AG08396 (cell line): ENCODE data around the gene CPM.

Experiments
- DNase-seq: peaks from one replicate; pipeline ENCODE4 v3.0.0; 2012; ENCODE audit warnings: low spot score, mixed read lengths

CPM gene

GRCh38 chr12:68956466-68956865 lies 23.5 kb upstream of the CPM start:
- no peak for DNase-seq

DNA sequence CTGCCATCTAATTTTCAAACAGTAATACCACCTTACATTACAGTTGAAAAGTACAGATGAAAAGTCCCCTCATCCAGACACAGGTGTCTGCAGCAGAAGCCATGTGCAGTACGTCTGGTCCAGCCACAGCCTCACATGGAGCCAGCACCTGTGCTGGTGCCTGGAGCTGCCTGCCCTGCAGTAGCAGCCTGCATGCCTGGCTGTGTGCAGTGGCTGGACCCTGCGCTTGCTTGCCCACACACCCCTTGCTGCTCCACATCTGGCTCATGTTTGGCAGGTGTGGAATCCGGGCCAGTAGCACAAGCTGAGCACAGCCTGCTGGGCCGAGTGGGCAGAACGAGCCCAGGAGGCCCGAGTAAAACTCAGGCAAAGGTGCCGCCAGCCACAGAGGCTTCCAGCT lies 21.8 kb upstream of the CPM start:
- no peak for DNase-seq

DNA sequence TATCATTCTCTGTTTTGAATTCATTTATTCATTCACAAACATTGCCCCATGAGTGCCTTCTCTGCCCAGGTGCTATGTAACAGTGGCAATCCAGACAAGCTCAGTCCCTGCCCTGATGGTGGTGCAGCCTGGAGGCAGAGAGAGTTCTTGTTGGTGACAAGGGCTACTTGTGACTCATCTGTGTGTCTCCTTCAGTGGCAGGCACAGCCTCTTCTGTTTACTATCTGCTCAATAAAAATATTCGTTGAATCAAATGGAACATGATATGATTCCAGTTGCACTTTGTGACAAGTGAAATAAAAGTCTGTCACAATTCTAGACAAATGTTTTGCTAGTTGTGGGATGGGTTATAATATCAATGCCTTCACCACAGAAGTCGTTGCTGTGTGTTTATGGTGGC lies 20.6 kb upstream of the CPM start:
- DNase-seq: no peak

- no peak for DNase-seq
Observed at GRCh38 chr12:68951652-68952051, 18.7 kb upstream of the CPM start.

DNA sequence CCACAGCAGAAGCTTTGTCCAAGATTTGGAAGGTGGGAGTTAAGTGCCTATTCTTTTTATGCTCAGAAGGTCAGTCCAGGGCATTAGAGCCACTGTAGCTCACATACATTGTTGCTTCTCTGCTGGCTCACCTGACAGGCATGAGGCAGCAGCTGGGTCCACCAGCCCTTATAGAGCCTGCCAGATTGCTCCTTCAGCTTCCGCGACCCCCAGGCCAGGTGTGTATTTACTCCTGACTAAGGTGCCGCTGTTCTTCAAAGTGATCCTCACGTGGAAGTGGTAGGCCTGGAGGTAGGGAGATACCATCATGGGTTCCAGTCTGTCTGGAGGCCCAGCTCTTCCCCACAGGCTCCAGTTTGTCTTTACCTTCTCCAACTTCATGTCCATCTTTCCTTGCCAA lies 17.5 kb upstream of the CPM start:
- no peak for DNase-seq

GRCh38 chr12:68945255-68945654 lies 12.3 kb upstream of the CPM start:
- no peak for DNase-seq

DNA sequence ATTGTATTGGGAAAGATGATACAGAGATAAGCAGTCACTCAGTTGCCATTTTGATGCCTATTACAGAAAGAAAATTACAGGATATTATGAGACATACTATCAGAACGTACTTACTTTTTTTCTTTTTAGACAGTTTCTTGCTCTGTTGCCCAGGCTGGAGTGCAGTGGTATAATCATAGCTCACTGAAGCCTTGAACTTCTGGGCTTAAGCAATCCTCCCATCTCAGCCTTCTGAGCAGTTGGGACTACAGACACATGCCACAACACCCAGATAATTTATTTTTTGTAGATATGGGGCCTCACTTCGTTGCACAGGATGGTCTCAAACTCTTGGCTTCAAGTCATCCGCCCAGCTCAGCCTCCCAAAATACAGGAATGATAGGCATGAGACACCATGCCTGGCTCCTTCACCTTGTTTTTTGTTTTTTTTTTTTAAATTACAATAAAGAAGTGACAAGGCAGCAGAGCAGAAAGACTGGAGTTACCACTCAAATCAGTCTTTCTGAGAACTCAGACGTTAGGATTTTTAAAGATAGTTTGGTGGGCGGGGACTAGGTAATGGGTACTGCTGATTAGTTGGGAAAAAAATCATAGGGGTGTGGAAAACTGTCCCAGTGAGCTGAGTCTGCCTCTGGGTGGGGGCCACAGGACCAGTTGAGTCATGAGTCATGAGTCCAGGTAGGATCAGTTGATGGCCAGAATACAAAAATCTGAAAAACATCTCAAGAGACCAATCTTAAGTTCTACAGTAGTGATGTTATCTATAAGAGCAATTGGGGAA lies 11.5 kb upstream of the CPM start:
- no peak for DNase-seq

DNA sequence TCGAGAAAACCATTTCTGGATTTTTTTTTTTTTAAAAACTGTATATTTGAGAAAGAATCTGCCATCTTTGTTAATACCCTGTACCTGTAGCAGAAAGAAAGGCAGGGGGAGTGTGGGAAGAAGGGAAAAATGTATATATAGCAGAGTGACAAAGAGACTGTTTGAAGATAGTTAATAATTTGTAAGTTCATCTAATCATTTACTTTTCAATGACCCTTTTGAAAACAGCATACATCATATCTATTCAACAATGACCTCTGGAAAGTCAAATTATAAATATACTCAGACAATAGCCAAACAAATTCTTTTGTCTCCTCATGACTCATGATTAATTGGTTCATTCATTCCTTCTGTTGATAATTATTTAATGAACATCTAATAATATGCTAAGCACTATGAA lies 10.9 kb upstream of the CPM start:
- no peak for DNase-seq

DNA sequence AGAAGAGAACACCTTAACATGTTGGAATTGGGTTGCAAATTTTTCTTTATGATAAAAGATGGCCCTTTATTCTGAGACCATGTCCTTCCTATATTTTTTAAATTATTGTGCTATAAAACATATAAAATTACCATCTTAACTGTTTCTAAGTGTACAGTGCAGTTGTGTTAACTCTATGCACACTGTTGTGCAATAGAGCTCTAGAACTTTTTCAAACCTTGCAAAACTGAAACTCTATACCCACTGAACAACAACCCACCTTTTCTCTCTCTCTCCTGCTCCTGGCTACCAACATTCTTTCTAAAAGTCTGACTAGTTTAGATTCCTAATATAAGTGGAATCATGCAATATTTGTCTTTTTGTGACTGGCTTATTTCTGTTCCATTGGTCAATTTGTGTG lies 7.8 kb upstream of the CPM start:
- DNase-seq: no peak

DNA sequence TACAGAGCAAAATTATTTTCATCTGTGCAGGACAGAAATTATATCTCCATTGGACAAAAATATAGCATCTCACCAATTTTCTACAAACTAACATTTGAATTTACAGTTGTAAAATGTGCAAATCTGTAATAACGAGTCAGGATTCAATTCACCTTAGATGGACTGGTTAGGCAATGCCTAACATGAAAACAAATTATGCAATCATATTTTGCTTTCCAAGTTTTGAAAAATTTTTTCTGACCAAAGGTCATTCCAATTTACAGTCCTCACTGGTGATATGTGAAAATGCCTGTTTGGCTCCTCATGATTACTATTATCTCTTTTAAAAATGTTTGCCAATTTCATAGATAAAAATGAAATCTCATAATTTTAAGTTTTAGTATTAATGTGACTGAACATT lies 6.5 kb upstream of the CPM start:
- DNase-seq: no peak

DNA sequence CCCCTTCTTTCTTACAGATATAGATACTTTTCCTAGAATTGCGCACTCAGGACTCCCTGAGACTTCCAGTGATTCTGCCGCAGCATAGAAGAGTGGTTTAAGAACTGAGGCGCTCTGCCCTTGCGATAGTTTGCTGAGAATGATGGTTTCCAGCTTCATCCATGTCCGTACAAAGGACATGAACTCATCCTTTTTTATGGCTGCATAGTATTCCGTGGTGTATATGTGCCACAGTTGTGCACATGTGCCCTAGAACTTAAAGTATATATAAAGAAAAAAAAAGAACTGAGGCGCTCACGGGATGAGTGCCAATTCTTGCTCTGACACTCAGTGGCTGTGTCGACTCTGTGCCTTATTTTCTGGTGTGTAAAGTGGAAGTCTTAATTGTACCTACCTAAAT lies 1.4 kb upstream of the CPM start:
- DNase-seq: no peak

DNA sequence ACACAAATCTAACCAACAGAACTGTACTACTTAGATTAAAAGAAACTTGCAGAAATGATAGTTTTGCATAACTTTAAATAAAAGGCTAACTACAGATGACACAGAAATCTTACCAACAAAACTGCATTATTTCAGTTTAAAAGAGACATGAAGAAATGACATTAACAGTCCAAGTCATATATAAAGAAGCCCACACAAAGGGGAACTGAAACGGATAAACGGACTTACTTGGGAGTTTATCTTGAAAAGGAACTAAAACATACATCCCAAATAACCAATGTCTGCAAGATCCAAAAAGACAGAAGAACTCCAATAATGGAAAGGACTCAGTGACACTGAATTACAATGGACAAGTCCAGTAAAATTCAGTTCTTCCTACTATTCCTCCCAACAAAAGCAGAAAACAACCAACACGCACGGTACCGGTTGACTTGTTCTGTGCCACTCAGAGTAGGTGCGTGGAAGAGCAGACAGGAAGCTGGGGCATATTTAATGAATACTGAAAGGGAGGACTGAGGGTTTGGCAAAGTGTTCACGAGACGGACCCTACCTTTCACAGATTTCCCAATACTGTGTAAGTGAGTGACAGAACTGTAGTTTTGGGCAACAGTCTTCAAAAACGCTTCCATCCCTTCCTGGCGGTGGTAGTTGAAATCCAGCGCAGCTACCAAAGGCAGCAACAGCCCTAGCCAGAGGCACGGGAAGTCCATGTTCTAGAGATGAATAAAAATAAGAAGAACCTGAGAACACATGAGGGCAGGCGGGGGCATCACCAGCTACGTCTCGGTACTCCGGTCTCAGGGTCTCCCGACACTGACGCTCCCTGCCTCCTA lies 627 bp downstream of the CPM start:
- peak; percentile 11 for DNase-seq

DNA sequence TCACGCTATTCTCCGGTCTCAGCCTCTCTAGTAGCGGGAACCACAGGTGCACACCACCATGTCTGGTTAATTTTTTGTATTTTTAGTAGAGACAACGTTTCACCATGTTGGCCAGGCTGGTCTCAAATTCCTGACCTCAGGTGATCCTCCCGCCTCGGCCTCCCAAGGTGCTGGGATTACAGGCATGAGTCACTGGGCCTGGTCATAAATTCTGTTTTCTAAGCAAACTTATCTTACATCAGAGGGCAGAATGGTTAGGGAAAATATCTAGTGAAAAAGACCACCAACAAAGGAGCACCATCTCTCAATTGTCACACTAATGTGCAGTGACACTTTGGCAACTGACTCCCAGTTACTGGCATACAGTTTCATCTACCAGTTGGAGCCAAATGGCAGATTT lies 2.8 kb downstream of the CPM start:
- no peak for DNase-seq

DNA sequence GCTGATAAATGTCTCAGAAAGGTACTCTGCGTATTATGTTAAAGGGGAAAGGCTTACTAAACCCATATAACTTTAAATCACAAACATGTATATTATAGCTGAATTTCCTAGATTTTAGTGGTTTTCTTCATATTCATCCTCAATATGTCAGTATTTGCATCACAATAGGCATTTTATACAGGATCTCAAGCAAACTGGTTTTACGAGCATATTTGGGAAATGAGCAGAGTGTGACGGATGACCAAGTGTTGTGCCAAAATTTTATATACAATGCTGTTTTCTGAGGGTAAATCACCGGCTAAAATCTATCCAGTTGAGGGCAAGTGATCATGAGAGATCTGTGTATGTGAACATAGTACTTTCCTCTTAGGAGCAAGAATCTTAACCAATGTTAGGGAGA lies 8.4 kb downstream of the CPM start:
- no peak for DNase-seq

GRCh38 chr12:68919581-68920239 lies 13.3 kb downstream of the CPM start:
- DNase-seq: no peak

DNA sequence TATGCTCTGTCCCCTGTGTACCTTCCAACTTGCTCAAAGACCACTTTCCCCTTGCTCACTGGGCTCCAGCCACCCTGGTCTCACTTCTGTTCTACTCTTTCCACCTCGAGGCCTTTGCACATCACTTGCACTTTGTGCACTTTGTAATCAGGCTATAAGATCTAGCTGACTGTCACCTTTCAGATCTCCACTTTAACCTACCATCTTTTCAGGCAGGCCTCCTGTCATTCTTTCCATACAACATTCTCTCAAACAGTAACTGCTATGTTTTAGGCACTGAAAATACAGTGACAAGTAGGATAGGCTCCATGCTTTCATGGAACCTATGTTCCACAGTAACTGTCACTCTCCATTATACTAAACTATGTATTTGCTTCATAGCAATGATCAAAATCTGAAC lies 14.0 kb downstream of the CPM start:
- DNase-seq: no peak

DNA sequence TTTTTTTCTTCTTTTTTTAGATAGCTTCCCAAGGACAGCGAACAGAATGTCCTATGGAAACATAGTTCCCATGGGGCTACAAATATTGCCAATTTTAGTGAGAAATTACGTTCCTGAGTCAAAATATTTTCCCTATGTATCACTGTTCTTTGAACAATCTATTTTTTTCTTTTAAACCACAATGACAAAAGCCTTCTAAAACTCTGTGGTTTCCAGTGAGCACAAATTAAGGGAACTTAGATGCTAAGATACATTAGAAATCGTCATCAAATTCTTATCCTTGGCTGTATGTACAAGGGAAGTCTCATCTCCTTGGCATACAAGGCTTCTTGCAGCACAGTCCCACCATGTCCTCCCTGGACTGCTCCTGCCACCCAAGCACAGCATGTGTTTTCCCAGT lies 17.9 kb downstream of the CPM start:
- peak; percentile 34 for DNase-seq

DNA sequence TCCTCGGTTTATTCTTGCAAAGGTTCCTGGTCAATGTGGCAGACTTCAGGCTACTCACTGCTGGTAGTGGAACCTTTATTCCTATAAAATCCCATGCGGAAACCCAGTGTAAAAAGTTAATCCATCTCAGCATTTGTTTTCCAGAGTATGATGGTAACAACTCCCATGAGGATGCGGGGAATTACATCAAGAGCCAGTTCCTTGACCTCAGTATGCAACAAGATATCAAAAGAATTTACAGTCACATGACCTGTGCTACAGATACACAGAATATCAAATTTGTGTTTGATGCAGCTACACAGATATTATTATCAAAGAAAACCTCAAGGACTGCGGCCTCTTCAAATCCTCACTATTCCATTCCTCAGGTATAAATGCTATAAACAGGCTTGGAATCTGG lies 19.3 kb downstream of the CPM start:
- no peak for DNase-seq

DNA sequence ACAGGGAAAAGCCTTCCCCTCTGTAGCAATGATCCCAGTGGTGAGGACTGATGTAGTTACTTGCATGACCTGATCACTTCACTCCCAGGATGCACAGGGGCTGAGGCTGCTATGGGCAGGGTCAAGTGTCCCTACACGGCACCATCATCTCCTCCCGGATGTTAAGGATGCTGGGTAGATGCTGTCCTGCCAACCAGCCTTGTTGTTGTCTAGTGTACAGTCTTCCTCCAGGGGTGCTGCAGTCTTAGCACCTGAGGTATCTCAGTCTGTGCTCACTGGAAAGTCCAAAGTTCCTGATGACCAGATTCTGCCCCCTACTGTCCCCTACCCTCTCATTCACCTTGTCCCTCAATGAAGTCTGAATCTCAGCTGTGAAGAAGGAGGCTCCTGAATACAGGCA lies 20.1 kb downstream of the CPM start:
- DNase-seq: no peak

GRCh38 chr12:68911197-68911718 lies 21.7 kb downstream of the CPM start:
- no peak for DNase-seq

GRCh38 chr12:68910128-68910527 lies 22.8 kb downstream of the CPM start:
- no peak for DNase-seq

- no peak for DNase-seq
Observed at GRCh38 chr12:68908076-68908475, 24.9 kb downstream of the CPM start.

DNA sequence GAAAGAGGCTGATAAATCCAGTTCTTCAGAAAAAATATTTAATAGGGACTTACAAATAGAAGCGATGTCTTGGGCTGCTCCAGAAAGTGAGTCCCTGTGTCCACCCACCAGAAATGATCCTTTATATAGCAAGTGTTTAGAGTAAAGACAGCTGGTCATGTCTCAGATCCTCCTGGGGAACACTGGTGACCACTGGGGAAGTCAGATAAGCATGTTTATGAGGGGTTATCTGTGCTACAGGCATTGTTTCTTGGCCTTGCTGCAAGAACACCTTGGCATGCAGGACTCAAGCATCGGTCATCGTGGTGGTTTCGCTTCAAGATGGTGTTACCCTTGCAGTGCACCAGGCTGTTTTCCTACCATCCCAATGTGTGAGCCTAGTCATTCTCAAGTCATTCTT lies 27.2 kb downstream of the CPM start:
- DNase-seq: no peak
